Tibial artery (tissue), 4 donors: ENCODE data around the gene OLFML2A.
A peak's percentile ranks its signal among the peaks of the same experiment; 100 is the strongest.

Experiments
- DNase-seq, 2 donors: peaks; one replicate each; pipeline ENCODE4 v3.0.0-alpha.2; 2019
- H3K27ac ChIP-seq, 2 donors: fragments of 200-600 bp; sonication (generic) in 1 of 2; 1 replicate in 1 of 2; 2 replicates in 1 of 2; pipeline ENCODE4 v1.5.1; 2018 to 2019; ENCODE audit warnings: mild to moderate bottlenecking in 1 of 2
- H3K27me3 ChIP-seq, 2 donors: fragments of 200-600 bp; sonication (generic) in 1 of 2; one replicate each; pipeline versions ENCODE4 v1.5.1 to v1.6.0; 2016 to 2019
- H3K36me3 ChIP-seq, 3 donors: fragments of 200-600 bp; sonication (generic) in 2 of 3; one replicate each; pipeline ENCODE4 v1.5.1; 2016 to 2019; ENCODE audit warnings: mild to moderate bottlenecking in 2 of 3
- H3K4me1 ChIP-seq, 4 donors: fragments of 200-600 bp; sonication (generic) in 2 of 4; 1 replicate in 3 of 4; 2 replicates in 1 of 4; pipeline ENCODE4 v1.5.1; 2016 to 2019
- H3K4me3 ChIP-seq, 2 donors: fragments of 200-600 bp; sonication (generic) in 1 of 2; 1 replicate in 1 of 2; 2 replicates in 1 of 2; pipeline ENCODE4 v1.5.1; 2018 to 2019; ENCODE audit warnings: mild to moderate bottlenecking in 2 of 2
- H3K9me3 ChIP-seq, 3 donors: fragments of 200-600 bp; sonication (generic) in 1 of 3; one replicate each; pipeline ENCODE4 v1.5.1; 2016 to 2019
- intact Hi-C: fragments of 100-400 bp; cut with DNase I; formaldehyde crosslinking; loops from one replicate; pipeline ENCODE4 v1.15.0; 2023; ENCODE audit warnings: low total_unique reads
- TF ChIP-seq, protein P1 (sequence below), 2 experiments: fragments of 200-600 bp in 1 of 2; fragments of 450-650 bp in 1 of 2; IDR thresholded peaks; one replicate each; pipeline ENCODE4 v1.5.1; 2017 to 2019; ENCODE audit warnings: antibody characterized with exemption in 2 of 2, mild to moderate bottlenecking in 1 of 2, moderate library complexity in 1 of 2

The OLFML2A gene

DNA sequence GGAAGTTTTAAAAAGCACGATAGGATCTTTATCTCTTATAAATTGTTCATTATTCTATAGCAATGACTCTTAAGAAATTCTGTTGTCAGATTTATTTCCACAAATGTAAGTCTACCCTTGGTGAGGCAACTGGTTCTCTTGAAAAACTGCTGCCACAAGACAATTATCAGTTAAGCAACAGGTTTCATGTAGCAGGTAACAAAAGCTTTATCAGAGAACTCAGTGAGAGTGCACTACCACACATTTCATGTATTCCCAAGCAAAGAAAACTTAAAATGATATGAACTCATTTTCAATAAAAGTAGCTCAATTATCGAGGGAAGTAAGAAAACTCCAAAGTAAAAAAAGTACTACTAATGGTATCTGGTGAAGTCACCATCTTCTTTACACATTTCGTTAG, 15.2 kb upstream of the OLFML2A start:
- Histone ChIP-seq H3K27ac (no peak overlapping the region), H3K9me3 (no peaks in the 10 kb centered on the region), H3K4me1 (no peaks in the 10 kb centered on the region), H3K27me3 (peaks cover 0 to 67% of the 10 kb centered on the region in 2 donors), H3K4me3 (no peak overlapping the region), H3K36me3 (no peaks in the 10 kb centered on the region)
- no peak for DNase-seq
- intact Hi-C loops: no loop called here
- TF ChIP-seq, protein P1, sequence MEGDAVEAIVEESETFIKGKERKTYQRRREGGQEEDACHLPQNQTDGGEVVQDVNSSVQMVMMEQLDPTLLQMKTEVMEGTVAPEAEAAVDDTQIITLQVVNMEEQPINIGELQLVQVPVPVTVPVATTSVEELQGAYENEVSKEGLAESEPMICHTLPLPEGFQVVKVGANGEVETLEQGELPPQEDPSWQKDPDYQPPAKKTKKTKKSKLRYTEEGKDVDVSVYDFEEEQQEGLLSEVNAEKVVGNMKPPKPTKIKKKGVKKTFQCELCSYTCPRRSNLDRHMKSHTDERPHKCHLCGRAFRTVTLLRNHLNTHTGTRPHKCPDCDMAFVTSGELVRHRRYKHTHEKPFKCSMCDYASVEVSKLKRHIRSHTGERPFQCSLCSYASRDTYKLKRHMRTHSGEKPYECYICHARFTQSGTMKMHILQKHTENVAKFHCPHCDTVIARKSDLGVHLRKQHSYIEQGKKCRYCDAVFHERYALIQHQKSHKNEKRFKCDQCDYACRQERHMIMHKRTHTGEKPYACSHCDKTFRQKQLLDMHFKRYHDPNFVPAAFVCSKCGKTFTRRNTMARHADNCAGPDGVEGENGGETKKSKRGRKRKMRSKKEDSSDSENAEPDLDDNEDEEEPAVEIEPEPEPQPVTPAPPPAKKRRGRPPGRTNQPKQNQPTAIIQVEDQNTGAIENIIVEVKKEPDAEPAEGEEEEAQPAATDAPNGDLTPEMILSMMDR (IDR thresholded peaks at IDR 0.05): no peak

GRCh38 chr9:124762633-124763032, 14.3 kb upstream of the OLFML2A start:
- H3K4me1 ChIP-seq: no peaks in the 10 kb centered on the region
- peaks cover 0 to 66% of the 10 kb centered on the region in 2 donors for H3K27me3 ChIP-seq
- TF ChIP-seq, protein P1 (IDR thresholded peaks at IDR 0.05): no peak
- H3K36me3 ChIP-seq: no peaks in the 10 kb centered on the region
- no peak for DNase-seq
- H3K27ac ChIP-seq: no peak overlapping the region
- intact Hi-C loops: no loop called here
- no peak overlapping the region for H3K4me3 ChIP-seq
- H3K9me3 ChIP-seq: no peaks in the 10 kb centered on the region

- intact Hi-C loops: no loop called here
- H3K27me3 ChIP-seq: peaks cover 0 to 78% of the 10 kb centered on the region in 2 donors
- peaks cover 0 to 6% (median 6%) of the 10 kb centered on the region in 4 donors for H3K4me1 ChIP-seq
Observed at GRCh38 chr9:124764774-124765438, 12.0 kb upstream of the OLFML2A start.

GRCh38 chr9:124765439-124765835, 11.5 kb upstream of the OLFML2A start:
- Histone ChIP-seq H3K4me3 (no peak overlapping the region), H3K27me3 (peaks cover 0 to 79% of the 10 kb centered on the region in 2 donors), H3K4me1 (peaks cover 0 to 11% (median 11%) of the 10 kb centered on the region in 4 donors), H3K9me3 (no peaks in the 10 kb centered on the region), H3K36me3 (no peaks in the 10 kb centered on the region), H3K27ac (no peak overlapping the region)
- intact Hi-C loops: no loop called here
- TF ChIP-seq, protein P1 (IDR thresholded peaks at IDR 0.05): no peak
- DNase-seq: no peak

More at GRCh38 chr9:124764774-124765438, 12.0 kb upstream of the OLFML2A start:
- no peaks in the 10 kb centered on the region for H3K9me3 ChIP-seq
- TF ChIP-seq, protein P1 (IDR thresholded peaks at IDR 0.05): peak in 1 of 2 experiments; percentile 11
- DNase-seq: no peak
- no peak overlapping the region for H3K27ac ChIP-seq
- no peaks in the 10 kb centered on the region for H3K36me3 ChIP-seq
- no peak overlapping the region for H3K4me3 ChIP-seq

DNA sequence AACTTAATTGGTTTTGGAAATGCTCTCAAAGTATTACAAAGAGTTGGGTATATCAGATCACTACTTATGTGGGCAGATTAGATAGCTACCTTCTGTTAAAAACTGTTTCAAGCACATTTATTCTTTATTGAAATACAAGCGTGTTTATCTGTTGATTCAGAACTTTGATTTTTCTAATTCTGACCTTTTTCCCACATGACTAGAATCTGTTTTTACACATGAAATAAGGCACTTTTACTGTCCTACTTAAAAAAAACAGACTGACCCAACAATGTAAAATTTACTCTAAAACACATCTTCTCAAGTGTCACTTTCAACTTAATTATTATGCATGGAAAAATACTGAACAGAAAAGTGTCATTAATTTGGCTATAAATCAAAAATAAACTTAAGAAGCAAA, 10.6 kb upstream of the OLFML2A start:
- peaks cover 0 to 17% (median 16%) of the 10 kb centered on the region in 4 donors for H3K4me1 ChIP-seq
- DNase-seq: no peak
- H3K36me3 ChIP-seq: no peaks in the 10 kb centered on the region
- H3K27me3 ChIP-seq: peaks cover 0 to 76% of the 10 kb centered on the region in 2 donors
- intact Hi-C loops: no loop called here
- no peaks in the 10 kb centered on the region for H3K9me3 ChIP-seq
- H3K27ac ChIP-seq: no peak overlapping the region
- TF ChIP-seq, protein P1 (IDR thresholded peaks at IDR 0.05): no peak
- no peak overlapping the region for H3K4me3 ChIP-seq
